ENCODE results near the gene ADH6. TPM values are rescaled to one million over a fixed set of nuclear protein-coding genes. Genes with fewer than 3 reads are reported as not detected.

The ADH6 gene
- total RNA-seq, 1 experiment from 2014 or later: 0.07 TPM

- TF ChIP-seq JUN (CRISPR knock-in tag; IDR thresholded peaks at IDR 0.05) (no peak), CBFB (CRISPR knock-in tag; IDR thresholded peaks at IDR 0.05; ENCODE audit: low read depth) (no peak), HMGA2 (CRISPR knock-in tag; IDR thresholded peaks at IDR 0.05) (no peak)
- no peak overlapping the region for H3K27ac Mint-ChIP-seq
- ChIA-PET POLR2A (no interaction called here), CTCF (interaction anchor here (0.6 kb wide), 1 partner anchor 670 kb away, joined by 3 read pairs; no protein-coding TSS in a partner anchor)
- H3K36me3 Mint-ChIP-seq: peaks cover 5% of the 10 kb centered on the region
- H3K4me3 Mint-ChIP-seq: no peak overlapping the region
- peaks cover 9% of the 10 kb centered on the region for H3K4me1 Mint-ChIP-seq
- H3K27me3 Mint-ChIP-seq (ENCODE audit: low read depth): no peaks in the 10 kb centered on the region
- DNase-seq (ENCODE audit: low spot score): no peak
- H3K9me3 Mint-ChIP-seq: peaks cover 8% of the 10 kb centered on the region
- ATAC-seq: no peak
Measured at GRCh38 chr4:99215521-99215920, 3.5 kb downstream of the ADH6 start.

- Mint-ChIP-seq H3K27me3 (ENCODE audit: low read depth) (no peaks in the 10 kb centered on the region), H3K27ac (no peak overlapping the region), H3K4me1 (peaks cover 21% of the 10 kb centered on the region), H3K36me3 (no peaks in the 10 kb centered on the region), H3K9me3 (no peaks in the 10 kb centered on the region), H3K4me3 (no peak overlapping the region)
- CTCF ChIA-PET: no interaction called here
- DNase-seq (ENCODE audit: low spot score) (no peak), ATAC-seq (no peak)
- TF ChIP-seq ZSCAN18 (CRISPR knock-in tag; IDR thresholded peaks at IDR 0.05) (no peak), GTF2I (CRISPR knock-in tag; conservative IDR thresholded peaks at IDR 0.05) (no peak), EMX1 (CRISPR knock-in tag; IDR thresholded peaks at IDR 0.05) (no peak), NFYB (CRISPR knock-in tag; conservative IDR thresholded peaks at IDR 0.05; ENCODE audit: low read depth) (no peak), USF1 (CRISPR knock-in tag; IDR thresholded peaks at IDR 0.05) (no peak), AR (CRISPR knock-in tag; IDR thresholded peaks at IDR 0.05) (no peak), ZNF416 (CRISPR knock-in tag; IDR thresholded peaks at IDR 0.05) (no peak), ATF3 (CRISPR knock-in tag; conservative IDR thresholded peaks at IDR 0.05) (no peak), GABPB1 (CRISPR knock-in tag; IDR thresholded peaks at IDR 0.05) (no peak), PREB (CRISPR knock-in tag; IDR thresholded peaks at IDR 0.05; ENCODE audit: borderline replicate concordance) (no peak), OVOL2 (CRISPR knock-in tag; IDR thresholded peaks at IDR 0.05; ENCODE audit: borderline replicate concordance) (no peak), NFATC4 (CRISPR knock-in tag; IDR thresholded peaks at IDR 0.05) (no peak), ZBTB21 (CRISPR knock-in tag; IDR thresholded peaks at IDR 0.05; ENCODE audit: borderline replicate concordance) (no peak)
- POLR2A ChIA-PET: interaction anchor here (0.5 kb wide), 1 partner anchor 179 kb away, joined by 4 read pairs; no protein-coding TSS in a partner anchor
Measured at GRCh38 chr4:99210789-99211188, 8.3 kb downstream of the ADH6 start.

GRCh38 chr4:99209671-99210070, 9.4 kb downstream of the ADH6 start:
- CTCF ChIA-PET: no interaction called here
- Mint-ChIP-seq H3K9me3 (no peaks in the 10 kb centered on the region), H3K36me3 (no peaks in the 10 kb centered on the region), H3K27me3 (ENCODE audit: low read depth) (no peaks in the 10 kb centered on the region), H3K27ac (no peak overlapping the region), H3K4me3 (no peak overlapping the region), H3K4me1 (peaks cover 32% of the 10 kb centered on the region)
- POLR2A ChIA-PET: no interaction called here
- TF ChIP-seq E2F4 (CRISPR knock-in tag; IDR thresholded peaks at IDR 0.05; ENCODE audit: borderline replicate concordance, low read depth): no peak
- TF ChIP-seq E2F1 (CRISPR knock-in tag; IDR thresholded peaks at IDR 0.05): no peak
- ATAC-seq (no peak), DNase-seq (ENCODE audit: low spot score) (no peak)
